Upper lobe of left lung (tissue), 6 donors: ENCODE results near the gene DNAH3. TPM values are rescaled to one million over a fixed set of nuclear protein-coding genes. Genes with fewer than 3 reads are reported as not detected.
"Not testable (repeated sequence)": the region's sequence is repeated elsewhere in the genome, so short reads cannot be mapped to it uniquely, and the experiment has no call there.

Experiments
- ATAC-seq, 2 donors: fragments of 200-7000 bp; cut with Tn5 transposase; one replicate each; pipeline ENCODE4 v1.9.1; 2022; ENCODE audit warnings: mild to moderate bottlenecking in 2 of 2, moderate library complexity in 2 of 2; ENCODE audit not compliant: low FRiP score in 2 of 2
- DNase-seq, 2 donors: peaks; one replicate each; pipeline ENCODE4 v3.0.0-alpha.2; 2019 to 2020
- H3K27ac ChIP-seq, 4 donors: fragments of 200-600 bp; sonication (generic); one replicate each; pipeline ENCODE4 v1.5.1; 2016 to 2019
- H3K27me3 ChIP-seq, 4 donors: fragments of 200-600 bp; sonication (generic); one replicate each; pipeline ENCODE4 v1.5.1; 2017 to 2019
- H3K36me3 ChIP-seq, 4 donors: fragments of 200-600 bp; sonication (generic); one replicate each; pipeline ENCODE4 v1.5.1; 2016 to 2019
- H3K4me1 ChIP-seq, 4 donors: fragments of 200-600 bp; sonication (generic); one replicate each; pipeline ENCODE4 v1.5.1; 2018 to 2019
- H3K4me3 ChIP-seq, 4 donors: fragments of 200-600 bp; sonication (generic); one replicate each; pipeline ENCODE4 v1.5.1; 2017 to 2019; ENCODE audit warnings: mild to moderate bottlenecking in 2 of 4, moderate library complexity in 1 of 4
- H3K9me3 ChIP-seq, 4 donors: fragments of 200-600 bp; sonication (generic); one replicate each; pipeline ENCODE4 v1.5.1; 2018 to 2019
- CTCF ChIP-seq, 6 experiments: fragments of 450-650 bp in 4 of 6; fragments of 200-600 bp in 2 of 6; sonication (generic) in 2 of 6; IDR thresholded peaks; one replicate each; pipeline ENCODE4 v1.5.1; 2016 to 2019; ENCODE audit warnings: antibody characterized with exemption in 6 of 6
- EP300 ChIP-seq, 4 donors: sonication (generic); formaldehyde crosslinking; IDR thresholded peaks; one replicate each; pipeline ENCODE4 v1.5.1; 2017; ENCODE audit warnings: antibody characterized with exemption in 4 of 4, control low read depth in 2 of 4
- POLR2A ChIP-seq, 4 donors: fragments of 450-650 bp; IDR thresholded peaks; one replicate each; pipeline ENCODE4 v1.5.1; 2016 to 2017; ENCODE audit warnings: antibody characterized with exemption in 4 of 4, mild to moderate bottlenecking in 2 of 4
- POLR2AphosphoS5 ChIP-seq, 2 donors: sonication (generic); formaldehyde crosslinking; IDR thresholded peaks; one replicate each; pipeline ENCODE4 v1.5.1; 2017; ENCODE audit warnings: antibody characterized with exemption in 2 of 2
- WGBS, 2 donors: methylation state at CpG; one replicate each; pipeline ENCODE4 v1.1.5; 2017 to 2018; 5-methylcytosine and 5-hydroxymethylcytosine counted together
- total RNA-seq, 6 donors: library from RNA; depleted of rRNA in 4 of 6; stranded (reverse); fragments of >200 nt in 4 of 6; gene quantifications; one replicate each; pipeline versions ENCODE4 v1.1.0 to v1.2.1, GENCODE V29; 2016 to 2021
- donor health status: DM: no; HTN: no; CAD: no; lungs with moderate emphysema.
- donor health status: DM: no; HTN: yes; CAD: no; lungs with severe emphysema.

DNAH3 gene
- total RNA-seq, 6 donors from 2014 or later, result 0.23 to 48.1 (median 4.8) TPM

GRCh38 chr16:21005008-21005407, 145.6 kb downstream of the DNAH3 start:
- ATAC-seq (no peak), DNase-seq (no peak)
- no peak for TF ChIP-seq EP300 (IDR thresholded peaks at IDR 0.05)
- TF ChIP-seq POLR2A (IDR thresholded peaks at IDR 0.05), result no peak
- TF ChIP-seq POLR2AphosphoS5 (IDR thresholded peaks at IDR 0.05), result no peak
- no peak for TF ChIP-seq CTCF (IDR thresholded peaks at IDR 0.05)
- 60 to 62% methylated on average over 1 of the region's 1 CpG for WGBS, 2 donors
- Histone ChIP-seq H3K36me3 (no peaks in the 10 kb centered on the region), H3K4me1 (no peaks in the 10 kb centered on the region), H3K27ac (no peak overlapping the region), H3K4me3 (no peak overlapping the region), H3K27me3 (no peaks in the 10 kb centered on the region), H3K9me3 (no peaks in the 10 kb centered on the region)

GRCh38 chr16:21001262-21001661, 149.4 kb downstream of the DNAH3 start:
- H3K27me3 ChIP-seq, result no peaks in the 10 kb centered on the region
- peak in 1 of 2 donors; percentile 31 for DNase-seq
- 31 to 46% methylated on average over 3 of the region's 3 CpGs for WGBS, 2 donors

GRCh38 chr16:20997147-20997546, 153.5 kb downstream of the DNAH3 start:
- H3K4me3 ChIP-seq, result no peak overlapping the region
- ATAC-seq, result no peak
- no peaks in the 10 kb centered on the region for H3K4me1 ChIP-seq
- WGBS, 2 donors, result 87 to 90% methylated on average over 4 to 5 of the region's 5 CpGs
- H3K27me3 ChIP-seq, result no peaks in the 10 kb centered on the region
- TF ChIP-seq CTCF (IDR thresholded peaks at IDR 0.05), result no peak
- no peak for TF ChIP-seq POLR2A (IDR thresholded peaks at IDR 0.05)
- no peak for TF ChIP-seq POLR2AphosphoS5 (IDR thresholded peaks at IDR 0.05)
- no peak for TF ChIP-seq EP300 (IDR thresholded peaks at IDR 0.05)
- H3K27ac ChIP-seq, result no peak overlapping the region
- no peak for DNase-seq
- no peaks in the 10 kb centered on the region for H3K36me3 ChIP-seq
- no peaks in the 10 kb centered on the region for H3K9me3 ChIP-seq

More at GRCh38 chr16:21001262-21001661, 149.4 kb downstream of the DNAH3 start:
- Histone ChIP-seq H3K4me3 (no peak overlapping the region), H3K36me3 (no peaks in the 10 kb centered on the region), H3K27ac (no peak overlapping the region), H3K4me1 (no peaks in the 10 kb centered on the region), H3K9me3 (no peaks in the 10 kb centered on the region)
- TF ChIP-seq CTCF (IDR thresholded peaks at IDR 0.05), result peak in 4 of 6 experiments; percentile 25 to 39 (median 34)
- TF ChIP-seq POLR2A (IDR thresholded peaks at IDR 0.05), result no peak
- peak; percentile 46 to 66 for ATAC-seq

- 72 to 89% methylated on average over 4 of the region's 4 CpGs for WGBS, 2 donors
- no peaks in the 10 kb centered on the region for H3K36me3 ChIP-seq
- DNase-seq, result no peak
- no peaks in the 10 kb centered on the region for H3K4me1 ChIP-seq
- H3K4me3 ChIP-seq, result no peak overlapping the region
- no peak overlapping the region for H3K27ac ChIP-seq
- TF ChIP-seq POLR2A (IDR thresholded peaks at IDR 0.05), result no peak
- TF ChIP-seq CTCF (IDR thresholded peaks at IDR 0.05), result no peak
- TF ChIP-seq POLR2AphosphoS5 (IDR thresholded peaks at IDR 0.05), result no peak
- TF ChIP-seq EP300 (IDR thresholded peaks at IDR 0.05), result no peak
- no peaks in the 10 kb centered on the region for H3K27me3 ChIP-seq
- ATAC-seq, result no peak
- H3K9me3 ChIP-seq, result no peaks in the 10 kb centered on the region
Observed at GRCh38 chr16:20995711-20996110, 154.9 kb downstream of the DNAH3 start.

GRCh38 chr16:20989496-20990070, 161.1 kb downstream of the DNAH3 start:
- peak in 1 of 2 donors; percentile 82 for DNase-seq
- H3K27me3 ChIP-seq, ATAC-seq, H3K4me3 ChIP-seq, H3K9me3 ChIP-seq, H3K36me3 ChIP-seq, H3K4me1 ChIP-seq, H3K27ac ChIP-seq: not testable (repeated sequence)
- 86 to 95% methylated on average over 10 to 27 of the region's 38 CpGs for WGBS, 2 donors
